Measurements from ENCODE around the gene SYNJ2.
"Not testable (repeated sequence)": the region's sequence is repeated elsewhere in the genome, so short reads cannot be mapped to it uniquely, and the experiment has no call there.

The SYNJ2 gene

GRCh38 chr6:157959451-157960227, 22.0 kb upstream of the SYNJ2 start:
- no peak for DNase-seq

GRCh38 chr6:157961153-157961831, 20.4 kb upstream of the SYNJ2 start:
- DNase-seq, result no peak

- DNase-seq, result no peak
These were observed 19.7 kb upstream of the SYNJ2 start for GRCh38 chr6:157961832-157962575.

- DNase-seq, result no peak
These were observed 18.9 kb upstream of the SYNJ2 start for GRCh38 chr6:157962601-157963302.

GRCh38 chr6:157964100-157964499, 17.6 kb upstream of the SYNJ2 start:
- no peak for DNase-seq

- no peak for DNase-seq
These were observed 16.3 kb upstream of the SYNJ2 start for GRCh38 chr6:157965387-157965786.

GRCh38 chr6:157966589-157966977, 15.1 kb upstream of the SYNJ2 start:
- DNase-seq, result no peak

GRCh38 chr6:157967020-157967419, 14.6 kb upstream of the SYNJ2 start:
- DNase-seq, result no peak

- DNase-seq, result no peak
These were observed 14.2 kb upstream of the SYNJ2 start for GRCh38 chr6:157967486-157967885.

- DNase-seq, result not testable (repeated sequence)
These were observed 9.5 kb upstream of the SYNJ2 start for GRCh38 chr6:157972177-157972576.

GRCh38 chr6:157974341-157974894, 7.2 kb upstream of the SYNJ2 start:
- DNase-seq, result no peak

- DNase-seq, result no peak
These were observed 6.7 kb upstream of the SYNJ2 start for GRCh38 chr6:157974967-157975366.

- no peak for DNase-seq
These were observed 6.2 kb upstream of the SYNJ2 start for GRCh38 chr6:157975456-157975855.

GRCh38 chr6:157976345-157977175, 5.1 kb upstream of the SYNJ2 start:
- DNase-seq, result no peak

GRCh38 chr6:157977176-157977804, 4.4 kb upstream of the SYNJ2 start:
- DNase-seq, result no peak

- no peak for DNase-seq
These were observed 3.5 kb upstream of the SYNJ2 start for GRCh38 chr6:157978021-157978783.

- peak; percentile 7 for DNase-seq
These were observed 1.2 kb upstream of the SYNJ2 start for GRCh38 chr6:157980288-157981131.

- DNase-seq, result no peak
These were observed 600 bp upstream of the SYNJ2 start for GRCh38 chr6:157981132-157981394.

- DNase-seq, result peak; percentile 16
These were observed 469 bp downstream of the SYNJ2 start for GRCh38 chr6:157982102-157982562.

Data from central memory CD4-positive, alpha-beta T cell (primary cell).